DMS53 (cell line): ENCODE data around the gene ZNRF4.
"Not testable (repeated sequence)": the region's sequence is repeated elsewhere in the genome, so short reads cannot be mapped to it uniquely, and the experiment has no call there.

ENCODE experiments used
- DNase-seq: peaks from one replicate; lab custom pipeline; 2025; lab: John Stamatoyannopoulos, UW

The ZNRF4 gene

GRCh38 chr19:5455367-5456129 is at the start of gene ZNRF4:
Gene ZNRF4, plus strand, starts transcription at chr19:5455417. Its CDS starts 75 bp downstream, at chr19:5455492.
- DNase-seq = no peak

- DNase-seq = not testable (repeated sequence)
These were observed 49.0 kb upstream of the ZNRF4 start for GRCh38 chr19:5406198-5406597.

GRCh38 chr19:5406816-5407215 is 48.4 kb upstream of the ZNRF4 start:
- DNase-seq = no peak

GRCh38 chr19:5407356-5407755 is 47.9 kb upstream of the ZNRF4 start:
- DNase-seq = peak; percentile 17

GRCh38 chr19:5417495-5418436 is 37.5 kb upstream of the ZNRF4 start:
- no peak for DNase-seq

- no peak for DNase-seq
These were observed 36.5 kb upstream of the ZNRF4 start for GRCh38 chr19:5418677-5419076.

GRCh38 chr19:5420953-5421352 is 34.3 kb upstream of the ZNRF4 start:
- DNase-seq = no peak

- no peak for DNase-seq
These were observed 31.6 kb upstream of the ZNRF4 start for GRCh38 chr19:5423567-5424125.

- no peak for DNase-seq
These were observed 30.8 kb upstream of the ZNRF4 start for GRCh38 chr19:5424192-5424973.

- DNase-seq = no peak
These were observed 30.0 kb upstream of the ZNRF4 start for GRCh38 chr19:5425260-5425659.

GRCh38 chr19:5430237-5430636 is 25.0 kb upstream of the ZNRF4 start:
- no peak for DNase-seq

- no peak for DNase-seq
These were observed 22.5 kb upstream of the ZNRF4 start for GRCh38 chr19:5432687-5433086.

- no peak for DNase-seq
These were observed 20.8 kb upstream of the ZNRF4 start for GRCh38 chr19:5434351-5434917.

GRCh38 chr19:5434970-5435641 is 20.1 kb upstream of the ZNRF4 start:
- no peak for DNase-seq

GRCh38 chr19:5435642-5436017 is 19.6 kb upstream of the ZNRF4 start:
- DNase-seq = no peak

- no peak for DNase-seq
These were observed 18.9 kb upstream of the ZNRF4 start for GRCh38 chr19:5436106-5436947.

GRCh38 chr19:5436948-5437306 is 18.3 kb upstream of the ZNRF4 start:
- no peak for DNase-seq

GRCh38 chr19:5438756-5439155 is 16.5 kb upstream of the ZNRF4 start:
- not testable (repeated sequence) for DNase-seq

GRCh38 chr19:5439452-5439851 is 15.8 kb upstream of the ZNRF4 start:
- no peak for DNase-seq

- no peak for DNase-seq
These were observed 14.9 kb upstream of the ZNRF4 start for GRCh38 chr19:5440299-5440698.
